ENCODE measurements around the gene CFAP52. TPM values are rescaled to one million over a fixed set of nuclear protein-coding genes. Genes with fewer than 3 reads are reported as not detected.

CFAP52 gene
- total and polyA plus RNA-seq, 2 of the 8 experiments (the other 6 are each of a cell fraction or from before 2014, with no cell fraction given) = 0.11 TPM; not detected in 1

- TF ChIP-seq MAFK (IDR thresholded peaks at IDR 0.05; ENCODE audit: low read depth, low read length) = no peak
These were observed 70.1 kb downstream of the CFAP52 start (continued) for GRCh38 chr17:9646546-9646885.

Data from H1 (cell line).